Measurements from ENCODE around the gene TRIM14.
"Not testable (repeated sequence)": the region's sequence is repeated elsewhere in the genome, so short reads cannot be mapped to it uniquely, and the experiment has no call there.

The TRIM14 gene

GRCh38 chr9:98142182-98142907, 23.3 kb upstream of the TRIM14 start:
- DNase-seq (ENCODE audit: low read depth in 2 of 2, low spot score in 1 of 2), result no peak

DNA sequence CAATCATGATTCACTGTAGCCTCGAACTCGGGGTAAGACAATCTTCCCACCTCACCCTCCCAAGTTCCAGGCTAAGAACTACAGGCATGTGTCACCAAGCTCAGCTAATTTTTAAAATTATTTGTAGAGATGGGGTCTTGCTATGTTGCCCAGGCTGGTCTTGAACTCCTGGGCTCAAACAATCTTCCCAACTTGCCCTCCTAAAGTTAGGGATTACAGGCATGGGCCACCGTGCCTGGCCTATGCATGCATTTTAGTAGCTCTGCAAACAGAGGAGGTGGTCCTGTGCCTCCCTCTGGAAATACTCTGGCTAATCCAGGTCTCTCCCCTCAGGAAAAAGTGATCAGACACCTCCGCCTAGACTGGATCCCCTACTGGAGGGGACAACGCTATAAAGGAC, 21.5 kb upstream of the TRIM14 start:
- no peak for DNase-seq (ENCODE audit: low read depth in 2 of 2, low spot score in 1 of 2)

DNA sequence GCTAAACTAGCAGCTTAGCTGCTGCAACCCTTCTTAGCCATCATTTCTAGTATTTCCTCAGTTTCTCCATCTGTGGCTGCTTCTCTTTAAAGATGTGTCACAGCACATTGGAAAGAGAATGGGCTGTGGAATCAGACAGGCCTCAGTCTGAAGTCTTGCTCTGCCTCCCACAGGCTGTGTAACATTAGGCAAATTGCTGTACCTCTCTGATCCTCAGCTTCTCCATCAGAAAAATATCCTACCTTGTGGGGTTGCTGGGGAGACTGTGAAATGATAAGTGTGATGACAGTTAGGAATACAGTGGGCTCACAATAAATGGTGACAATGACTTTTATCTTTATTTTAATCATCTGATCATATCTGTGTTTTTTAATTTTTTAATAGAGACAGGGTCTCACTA, 17.5 kb upstream of the TRIM14 start:
- DNase-seq (ENCODE audit: low read depth in 2 of 2, low spot score in 1 of 2), result no peak

DNA sequence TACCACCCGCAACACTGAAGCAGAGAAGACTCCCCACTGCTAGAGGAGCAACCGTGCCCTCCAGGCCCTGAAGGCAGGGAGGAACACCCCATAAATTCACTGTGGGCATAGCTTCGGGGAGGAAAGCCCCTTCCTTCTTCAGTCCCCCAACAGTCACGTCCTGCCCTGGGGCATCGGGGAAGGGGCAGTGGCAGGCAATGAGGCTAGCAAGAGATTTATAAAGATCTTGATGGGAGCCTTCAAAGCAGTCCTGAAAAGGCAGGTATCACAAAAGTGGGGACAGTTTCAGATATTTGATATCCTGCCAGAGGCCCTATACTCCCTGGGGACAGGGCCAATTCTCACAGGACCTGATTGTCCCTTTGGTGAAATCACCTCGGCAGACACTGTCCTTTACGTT, 16.9 kb upstream of the TRIM14 start:
- DNase-seq (ENCODE audit: low read depth in 2 of 2, low spot score in 1 of 2), result no peak

DNA sequence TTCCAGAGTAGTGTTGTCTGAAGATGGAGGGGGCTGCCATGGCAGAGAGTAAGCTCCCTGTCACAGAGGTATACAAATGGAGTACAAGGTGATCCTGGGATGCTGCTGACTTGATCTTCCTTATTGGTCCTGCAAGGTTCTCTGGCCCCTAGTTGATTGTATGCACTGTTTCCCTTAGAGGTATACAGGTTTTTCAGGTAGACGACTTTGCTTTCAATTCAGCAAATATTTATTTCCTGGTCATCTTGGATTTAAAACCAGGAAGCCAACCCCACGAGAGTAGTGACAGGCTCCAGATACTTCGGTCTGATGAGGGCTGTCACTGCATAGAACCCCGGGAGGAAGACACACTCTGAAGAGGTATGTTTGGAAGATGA, 16.5 kb upstream of the TRIM14 start:
- no peak for DNase-seq (ENCODE audit: low read depth in 2 of 2, low spot score in 1 of 2)

DNA sequence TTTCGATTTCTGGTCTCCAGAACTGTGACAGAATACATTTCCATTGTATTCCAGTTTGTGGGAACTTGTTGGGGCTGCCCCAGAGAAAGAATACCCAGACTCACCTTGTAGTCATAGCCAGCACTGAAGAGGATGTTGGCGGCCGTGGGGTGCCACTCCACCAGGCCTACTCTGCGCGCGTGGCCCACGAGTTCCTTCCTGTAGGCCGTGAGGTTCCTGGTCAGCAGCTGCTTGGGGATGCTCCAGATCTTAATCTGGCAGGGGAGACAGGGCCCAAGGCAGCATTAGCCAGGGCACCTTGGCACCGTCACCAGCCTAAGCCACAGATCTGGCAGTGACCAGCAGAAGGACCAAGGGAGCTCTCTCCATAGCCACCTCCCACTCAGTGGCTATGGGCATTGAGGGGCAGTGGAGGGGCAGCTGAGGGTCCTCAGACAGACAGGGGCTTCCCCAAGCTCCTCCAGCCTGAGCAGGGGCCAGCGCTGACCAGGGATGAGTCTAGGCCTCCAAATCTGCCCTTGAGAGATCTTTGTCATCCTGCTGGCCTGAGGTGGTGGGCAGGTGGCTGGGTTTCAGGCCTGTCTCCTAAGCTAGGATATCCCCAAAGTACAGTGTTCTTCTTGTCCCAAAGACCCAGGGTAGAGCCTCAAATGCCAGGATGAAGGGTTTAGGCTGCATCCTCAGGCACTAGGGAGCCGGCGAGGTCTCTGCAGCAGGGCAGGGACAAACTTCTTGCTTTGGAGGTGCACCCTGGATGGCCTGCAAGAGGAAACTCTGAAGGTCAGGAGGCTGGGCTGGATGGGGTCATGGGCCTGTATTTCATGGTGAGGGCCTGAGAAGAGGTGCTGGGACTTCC, 15.9 kb upstream of the TRIM14 start:
- DNase-seq (ENCODE audit: low read depth in 2 of 2, low spot score in 1 of 2), result no peak

GRCh38 chr9:98132806-98133631, 14.0 kb upstream of the TRIM14 start:
- no peak for DNase-seq (ENCODE audit: low read depth in 2 of 2, low spot score in 1 of 2)

DNA sequence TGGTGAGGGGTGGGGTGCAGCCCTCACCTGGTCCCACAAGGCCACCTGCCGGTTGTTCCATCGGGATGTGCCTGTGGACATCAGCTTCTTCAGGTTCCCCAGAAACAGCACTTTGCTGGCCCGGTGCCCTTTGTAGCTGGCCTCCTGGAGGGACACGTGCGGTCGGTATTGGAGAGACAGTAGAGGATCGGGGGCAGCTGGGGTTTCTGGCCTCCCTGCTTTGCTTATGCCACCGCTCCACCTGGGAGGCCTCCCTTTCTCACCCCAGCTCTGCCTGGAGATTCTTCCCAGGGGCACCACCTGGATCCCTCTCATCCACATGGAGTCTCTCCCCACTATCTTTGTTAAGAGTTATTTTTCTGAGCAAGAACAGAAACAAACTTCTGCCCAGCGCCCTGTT, 13.1 kb upstream of the TRIM14 start:
- DNase-seq (ENCODE audit: low read depth in 2 of 2, low spot score in 1 of 2), result no peak

DNA sequence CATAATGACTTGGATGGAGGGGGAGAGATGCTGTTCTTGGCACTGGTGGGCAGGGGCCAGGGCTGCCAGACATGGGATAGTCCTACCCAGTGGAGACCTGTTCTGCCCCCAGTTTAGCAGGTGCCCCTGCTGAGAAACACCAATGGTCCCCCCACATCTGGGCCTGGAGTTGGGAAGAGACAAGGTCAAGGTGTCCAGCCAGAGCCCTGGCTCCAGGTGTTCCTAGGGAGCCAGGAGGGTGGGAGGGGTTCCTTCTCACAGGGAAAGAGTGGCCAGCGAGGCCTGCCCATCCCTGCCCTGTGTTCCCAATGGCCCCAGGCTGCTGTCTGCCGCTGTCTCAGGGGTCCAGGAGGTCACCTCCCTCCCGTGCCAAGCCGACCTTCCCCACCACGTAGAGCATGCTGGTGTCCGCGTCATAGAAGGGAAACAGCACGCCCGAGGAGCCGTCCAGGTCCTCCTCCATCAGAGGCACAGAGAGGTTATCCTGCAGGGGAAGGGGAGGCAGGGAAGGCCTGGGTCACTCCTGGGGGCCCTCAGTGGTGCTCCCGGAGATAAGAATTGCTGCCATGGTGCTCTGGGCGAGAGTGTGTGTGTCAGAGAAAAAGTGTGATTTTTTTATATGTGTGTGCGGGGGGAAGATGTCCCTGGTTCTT, 11.7 kb upstream of the TRIM14 start:
- no peak for DNase-seq (ENCODE audit: low read depth in 2 of 2, low spot score in 1 of 2)

DNA sequence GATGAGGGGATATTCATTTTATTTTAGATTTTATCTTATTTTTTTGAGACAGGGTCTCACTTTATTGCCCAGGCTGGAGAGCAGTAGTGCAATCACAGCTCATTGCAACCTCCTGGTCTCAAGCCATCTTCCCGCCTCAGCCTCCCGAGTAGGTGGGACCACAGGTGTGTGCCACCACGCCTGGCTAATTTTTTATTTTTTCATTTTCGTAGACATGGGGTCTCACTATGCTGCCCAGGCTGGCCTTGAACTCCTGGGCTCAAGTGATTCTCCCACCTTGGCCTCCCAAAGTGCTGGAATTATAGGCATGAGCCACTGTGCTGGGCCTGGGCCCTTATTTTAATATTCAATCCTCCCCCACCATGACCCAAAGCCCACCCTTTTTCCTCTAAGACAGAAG, 11.0 kb upstream of the TRIM14 start:
- DNase-seq (ENCODE audit: low read depth in 2 of 2, low spot score in 1 of 2), result not testable (repeated sequence)

- DNase-seq (ENCODE audit: low read depth in 2 of 2, low spot score in 1 of 2), result no peak
These were observed 10.4 kb upstream of the TRIM14 start for GRCh38 chr9:98129451-98129881.

DNA sequence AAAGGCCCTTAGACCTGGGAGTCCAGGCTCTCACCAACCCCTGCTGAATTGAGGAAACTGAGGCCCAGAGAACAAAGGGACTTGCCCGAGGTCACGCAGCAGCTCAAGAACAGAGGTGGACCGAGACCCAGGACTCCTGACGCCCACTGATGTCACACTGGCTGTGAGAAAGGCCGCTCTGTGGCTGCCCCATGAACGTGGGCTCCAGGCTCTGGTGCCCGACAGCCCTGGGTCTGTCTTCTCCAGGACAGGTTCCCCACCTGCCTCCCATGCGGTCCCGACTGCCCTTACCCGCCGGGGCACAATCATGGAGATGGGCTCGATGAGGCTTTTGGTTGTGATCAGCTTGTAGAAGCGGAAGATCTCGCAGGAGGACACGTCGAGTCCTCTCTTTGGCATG, 9.3 kb upstream of the TRIM14 start:
- DNase-seq (ENCODE audit: low read depth in 2 of 2, low spot score in 1 of 2), result no peak

- DNase-seq (ENCODE audit: low read depth in 2 of 2, low spot score in 1 of 2), result no peak
These were observed 8.2 kb upstream of the TRIM14 start for GRCh38 chr9:98127226-98127625.

DNA sequence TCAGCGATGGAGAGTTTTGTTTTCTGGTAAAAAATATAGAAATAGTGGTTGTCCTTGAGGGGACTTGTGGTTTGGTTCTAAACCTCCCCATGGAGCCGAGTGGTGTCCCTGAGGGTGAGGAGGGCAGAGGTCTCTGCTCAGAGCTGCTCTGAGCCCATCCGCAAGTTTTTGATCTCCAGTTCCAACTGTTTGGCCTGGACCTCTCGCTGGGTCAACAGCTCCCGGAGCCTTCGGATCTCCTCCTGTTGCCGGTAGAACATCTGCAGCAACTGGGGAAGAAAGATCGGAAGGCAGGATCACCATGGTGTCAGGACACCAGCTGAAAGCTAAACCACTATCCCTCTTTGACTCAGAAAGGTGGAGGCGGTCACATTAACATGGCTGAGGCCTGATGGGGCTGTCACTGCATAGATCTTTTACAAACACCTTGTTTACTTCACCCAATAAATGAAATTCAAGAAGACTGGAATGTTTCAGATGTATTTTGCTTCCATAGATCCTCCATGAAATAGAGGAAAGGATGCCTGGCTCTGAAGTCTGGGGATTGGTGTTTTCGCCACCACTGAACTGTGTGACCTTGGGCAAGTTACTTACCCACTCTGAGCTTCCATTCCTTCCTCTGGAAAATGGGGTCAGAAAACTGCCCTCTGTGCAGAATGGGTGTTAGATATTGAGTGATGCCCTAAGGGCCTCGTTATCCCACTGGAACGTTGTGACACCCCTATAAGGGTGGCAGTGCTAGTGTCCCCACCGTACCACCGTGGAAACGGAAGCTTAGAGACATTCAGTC, 5.8 kb upstream of the TRIM14 start:
- DNase-seq (ENCODE audit: low read depth in 2 of 2, low spot score in 1 of 2), result no peak

GRCh38 chr9:98124091-98124490, 5.1 kb upstream of the TRIM14 start:
- DNase-seq (ENCODE audit: low read depth in 2 of 2, low spot score in 1 of 2), result not testable (repeated sequence)

GRCh38 chr9:98121058-98121457, 2.0 kb upstream of the TRIM14 start:
- DNase-seq (ENCODE audit: low read depth in 2 of 2, low spot score in 1 of 2), result no peak

GRCh38 chr9:98120476-98120875, 1.5 kb upstream of the TRIM14 start:
- DNase-seq (ENCODE audit: low read depth in 2 of 2, low spot score in 1 of 2), result no peak

DNA sequence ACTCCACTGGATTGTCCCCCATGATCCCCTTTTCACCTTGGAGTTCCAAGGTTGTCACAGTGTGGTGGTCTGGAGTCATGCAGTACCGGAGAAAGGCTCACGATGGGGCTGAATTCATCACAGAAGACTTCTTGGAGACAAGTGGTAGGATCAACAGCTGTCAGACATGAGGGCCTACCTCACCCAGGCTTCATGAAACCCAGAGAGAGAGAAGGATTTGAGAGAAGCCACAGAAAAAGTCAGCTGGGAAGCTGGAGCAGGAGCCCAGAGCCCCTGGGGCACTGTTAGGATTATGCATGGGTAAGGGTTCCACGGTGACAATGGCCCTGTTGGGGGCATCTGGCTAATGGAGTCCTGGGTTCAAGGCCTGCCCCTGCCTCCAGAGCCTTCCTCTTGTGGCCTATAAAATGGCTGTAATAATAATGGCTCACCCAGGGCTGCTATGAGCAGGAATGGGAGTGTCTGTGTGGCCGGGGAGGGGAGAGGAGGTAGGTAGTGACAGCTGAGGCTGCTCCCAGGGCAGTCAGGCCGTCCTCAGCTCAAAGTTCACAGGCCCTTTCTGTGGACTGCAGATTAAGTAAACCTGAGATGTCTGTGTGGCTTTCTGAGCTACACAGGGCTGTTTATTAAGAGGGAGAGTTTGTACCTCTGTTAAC, 910 bp downstream of the TRIM14 start:
- no peak for DNase-seq (ENCODE audit: low read depth in 2 of 2, low spot score in 1 of 2)

GRCh38 chr9:98117097-98117496, 1.9 kb downstream of the TRIM14 start:
- not testable (repeated sequence) for DNase-seq (ENCODE audit: low read depth in 2 of 2, low spot score in 1 of 2)

DNA sequence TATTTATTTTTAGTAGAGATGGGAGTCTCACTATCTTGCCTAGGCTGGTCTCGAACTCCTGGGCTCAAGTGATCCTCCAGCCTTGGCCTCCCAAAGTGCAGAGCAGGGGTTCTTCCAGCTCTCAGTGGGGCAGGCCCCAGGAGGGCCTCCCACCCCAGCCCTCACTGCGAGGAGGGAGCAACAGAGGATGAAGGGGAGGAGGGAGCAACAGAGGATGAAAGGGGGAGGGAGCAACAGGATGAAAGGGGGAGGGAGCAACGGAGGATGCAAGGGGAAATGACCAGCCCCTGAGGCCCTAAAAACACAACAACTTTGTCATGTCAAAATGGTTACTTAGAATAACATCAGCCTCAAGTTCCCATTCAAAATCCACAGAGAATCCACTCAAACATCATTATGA, 10.0 kb downstream of the TRIM14 start:
- DNase-seq (ENCODE audit: low read depth in 2 of 2, low spot score in 1 of 2), result no peak

Data from stimulated activated CD8-positive, alpha-beta memory T cell treated with anti-CD3 and anti-CD28 coated beads, Interleukin-4, amount 100 ng/mL, for 4 hours (primary cell).